NOMO-1 (cell line): ENCODE data around the gene SERPINB12.

Source experiments
- DNase-seq, 2 experiments: peaks; one replicate each; lab custom pipeline; 2025; ENCODE audit not compliant: unreplicated experiment in 2 of 2; lab: John Stamatoyannopoulos, UW

The SERPINB12 gene

GRCh38 chr18:63545000-63545399, 2.8 kb downstream of the SERPINB12 start:
- DNase-seq: no peak

DNA sequence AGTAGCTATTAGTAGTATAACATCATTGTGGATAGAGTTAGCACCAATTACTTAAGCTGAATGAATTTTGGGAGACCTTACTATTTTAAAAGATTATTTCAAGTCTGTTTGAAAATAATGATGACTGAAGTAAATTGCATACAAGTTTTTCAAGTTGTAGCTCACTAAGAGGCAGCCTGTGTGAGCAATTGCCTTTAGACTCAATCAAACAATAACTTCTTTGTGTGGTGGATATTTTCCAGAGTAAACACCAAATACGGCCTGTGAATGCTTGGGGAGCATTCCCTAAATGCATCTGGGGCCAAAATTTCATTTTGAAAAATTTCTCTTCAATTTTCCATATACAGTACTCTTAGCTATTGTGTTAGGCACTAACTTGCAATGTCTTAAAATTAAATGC, 7.9 kb downstream of the SERPINB12 start:
- DNase-seq: no peak

DNA sequence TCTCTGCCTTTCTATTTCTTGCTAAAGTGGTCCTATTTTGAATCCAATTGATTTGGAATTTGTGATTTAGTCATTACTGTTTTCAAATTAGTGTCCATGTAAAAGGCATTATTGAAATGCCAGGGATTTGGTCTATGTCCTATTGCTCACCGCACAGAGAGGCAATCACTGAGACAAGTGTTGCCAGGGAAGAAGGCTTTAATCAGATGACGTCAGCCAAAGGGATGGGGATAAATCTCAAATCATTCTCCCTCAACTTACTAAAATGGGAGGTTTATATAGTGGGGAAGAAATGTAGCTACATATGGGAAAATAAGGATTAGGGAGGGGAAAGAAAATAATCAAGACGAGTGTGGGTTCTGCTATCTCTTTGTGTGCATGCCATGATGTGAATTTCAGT, 9.6 kb downstream of the SERPINB12 start:
- no peak for DNase-seq

- DNase-seq: no peak
Measured at GRCh38 chr18:63552581-63552980, 10.4 kb downstream of the SERPINB12 start.

DNA sequence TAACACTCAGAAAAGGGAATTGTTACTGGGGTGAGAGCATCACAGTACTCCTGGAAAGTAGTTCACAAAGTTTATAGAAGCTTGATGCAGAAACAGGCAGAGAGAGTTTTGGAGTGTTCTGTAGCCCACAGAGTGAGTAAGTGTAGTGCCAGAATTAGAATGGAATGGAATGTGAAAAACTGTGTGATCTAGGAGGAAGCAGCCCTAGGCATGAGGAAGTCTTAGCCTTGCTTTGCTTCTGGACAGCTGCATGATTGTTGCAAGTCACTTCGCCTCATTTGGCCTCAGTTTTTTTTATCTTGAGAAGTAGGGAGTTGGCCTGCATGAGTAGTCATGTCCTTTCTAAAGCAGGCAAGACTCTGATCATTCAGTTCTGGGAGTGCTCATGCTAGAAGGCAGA, 10.9 kb downstream of the SERPINB12 start:
- DNase-seq: peak; percentile 83 to 89

DNA sequence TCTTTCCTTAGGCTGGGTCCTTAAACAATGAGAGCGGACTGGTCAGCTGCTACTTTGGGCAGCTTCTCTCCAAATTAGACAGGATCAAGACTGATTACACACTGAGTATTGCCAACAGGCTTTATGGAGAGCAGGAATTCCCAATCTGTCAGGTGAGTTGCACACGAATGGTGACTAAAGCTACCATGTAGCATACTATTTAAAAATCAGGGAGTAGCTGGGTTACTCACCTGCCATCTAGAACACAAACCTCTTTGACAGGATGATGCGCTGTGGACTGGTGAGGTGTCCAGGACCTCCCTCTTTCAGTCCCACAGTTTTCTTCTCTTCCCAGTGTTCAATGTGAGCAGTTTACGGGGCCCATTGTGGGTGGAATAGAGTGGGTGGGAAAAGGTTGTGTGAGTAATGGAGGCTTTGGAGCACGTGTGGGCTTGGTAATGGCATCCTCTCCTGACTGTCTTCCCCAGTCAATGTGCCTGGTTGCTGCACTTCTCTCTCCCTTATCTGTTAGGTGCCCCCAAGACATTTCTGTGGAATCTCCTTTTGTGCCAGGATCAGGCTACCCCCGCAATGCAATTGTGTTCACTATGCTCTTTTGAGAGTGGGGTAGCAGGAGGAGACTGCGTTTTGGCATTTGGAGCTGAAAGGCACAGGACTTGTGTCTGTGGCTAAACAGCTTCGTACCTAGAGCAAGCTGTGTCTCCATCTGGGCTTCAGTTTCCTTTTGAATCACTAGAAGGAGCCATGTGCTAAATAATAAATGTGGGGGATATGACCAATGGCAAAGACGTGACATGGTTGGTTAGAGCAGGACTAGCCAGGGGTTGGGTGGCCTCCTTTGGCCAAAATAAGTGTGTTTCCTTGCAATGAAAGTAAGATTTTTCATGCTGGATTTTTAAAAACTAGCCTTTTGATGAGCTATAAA, 17.7 kb downstream of the SERPINB12 start:
- DNase-seq: no peak

- DNase-seq: peak; percentile 54 to 69
Measured at GRCh38 chr18:63562284-63562683, 20.1 kb downstream of the SERPINB12 start.

- no peak for DNase-seq
Measured at GRCh38 chr18:63564021-63564420, 21.9 kb downstream of the SERPINB12 start.

GRCh38 chr18:63564561-63564960, 22.4 kb downstream of the SERPINB12 start:
- no peak for DNase-seq

DNA sequence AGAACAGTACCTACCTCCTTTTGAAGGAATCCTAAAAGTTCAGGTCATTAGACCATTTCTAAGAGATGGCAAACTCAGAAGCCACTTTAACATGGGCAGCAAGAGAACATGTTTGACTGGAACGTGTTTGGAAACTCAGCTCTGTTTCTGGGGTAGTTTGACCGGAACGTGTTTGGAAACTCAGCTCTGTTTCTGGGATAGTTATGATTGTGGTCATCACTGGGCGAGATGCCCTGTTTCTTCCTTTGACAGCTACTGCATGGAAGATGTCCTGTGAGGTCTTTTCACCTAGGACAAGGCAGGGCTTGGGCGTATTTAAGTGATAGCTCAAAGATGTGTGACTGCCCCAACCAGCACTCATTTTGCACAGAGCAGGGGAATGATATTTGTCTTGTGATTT, 25.1 kb downstream of the SERPINB12 start:
- no peak for DNase-seq

GRCh38 chr18:63567825-63568224, 25.7 kb downstream of the SERPINB12 start:
- DNase-seq: no peak

DNA sequence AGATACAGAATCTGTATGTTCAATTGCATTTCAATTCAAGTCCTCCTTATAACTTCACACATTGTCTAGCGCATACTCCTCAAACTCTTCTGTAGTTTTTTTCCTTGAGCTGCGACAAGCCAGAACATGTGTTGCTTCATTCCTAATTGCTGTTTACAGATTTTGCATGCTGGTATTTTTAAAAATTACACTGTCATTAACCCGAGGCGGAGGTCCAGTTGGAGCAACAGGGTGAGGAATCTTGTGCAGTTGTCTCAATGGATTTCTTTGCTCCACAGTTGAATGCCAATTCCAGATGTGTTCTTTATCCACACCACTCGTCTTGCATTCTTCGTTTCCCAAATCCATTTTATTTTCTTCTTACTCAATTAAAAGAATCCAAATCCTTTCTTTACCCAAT, 28.6 kb downstream of the SERPINB12 start:
- no peak for DNase-seq

- peak in 1 of 2 experiments; percentile 21 for DNase-seq
Measured at GRCh38 chr18:63575681-63576080, 33.5 kb downstream of the SERPINB12 start.

DNA sequence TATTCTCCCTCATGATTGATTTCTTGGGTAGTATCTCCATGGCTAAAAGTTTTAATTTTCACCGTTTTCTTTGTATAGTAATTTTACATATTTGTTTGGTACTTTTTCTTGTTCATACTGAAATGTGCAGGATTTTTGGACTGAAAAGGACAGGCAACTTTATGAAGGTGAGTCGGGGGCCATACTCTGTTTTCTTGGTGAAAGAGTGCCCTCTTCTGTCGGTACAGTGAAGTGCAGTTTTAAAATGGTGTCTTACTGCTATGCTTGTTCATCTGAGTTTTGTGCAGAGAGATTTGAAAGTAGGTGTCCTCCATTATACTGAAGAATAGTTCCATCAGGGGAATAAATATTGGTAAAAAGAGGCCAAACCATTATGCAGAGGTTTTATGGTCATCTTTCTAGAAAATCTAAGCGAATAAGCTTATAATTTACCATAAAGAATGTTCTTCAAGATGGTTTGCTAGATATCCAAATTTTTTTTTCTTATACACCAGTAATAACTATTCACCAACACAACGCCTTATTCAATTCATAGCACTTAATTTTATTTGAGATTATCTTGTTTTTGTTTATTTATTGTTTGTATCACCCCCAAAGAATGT, 36.3 kb downstream of the SERPINB12 start:
- peak; percentile 24 to 57 for DNase-seq

DNA sequence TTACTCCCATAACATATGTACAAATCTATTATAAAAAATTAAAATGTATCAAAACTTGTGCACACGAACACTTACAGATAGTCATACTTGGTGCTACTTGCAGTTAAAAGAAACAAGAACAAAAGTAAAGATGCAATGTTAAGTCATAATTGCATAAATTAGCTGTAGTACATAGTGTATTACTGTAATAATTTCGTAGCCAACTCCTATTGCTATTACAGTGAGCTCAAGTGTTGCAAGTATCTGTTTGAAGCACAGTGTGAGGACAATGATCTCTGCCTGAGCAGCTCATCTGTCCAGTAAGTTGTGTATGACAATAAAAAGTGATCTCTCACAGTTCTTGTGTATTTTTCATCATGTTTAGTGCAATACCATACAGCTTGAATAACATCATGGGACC, 37.4 kb downstream of the SERPINB12 start:
- DNase-seq: peak; percentile 46 to 74

- DNase-seq: peak in 1 of 2 experiments; percentile 8
Measured at GRCh38 chr18:63585988-63586387, 43.8 kb downstream of the SERPINB12 start.

- no peak for DNase-seq
Measured at GRCh38 chr18:63586431-63586830, 44.3 kb downstream of the SERPINB12 start.

- no peak for DNase-seq
Measured at GRCh38 chr18:63586966-63587365, 44.8 kb downstream of the SERPINB12 start, which contains the start of gene SERPINB13. Gene SERPINB13, plus strand, starts transcription at chr18:63587343. Its CDS starts 1,325 bp downstream, at chr18:63588668.

DNA sequence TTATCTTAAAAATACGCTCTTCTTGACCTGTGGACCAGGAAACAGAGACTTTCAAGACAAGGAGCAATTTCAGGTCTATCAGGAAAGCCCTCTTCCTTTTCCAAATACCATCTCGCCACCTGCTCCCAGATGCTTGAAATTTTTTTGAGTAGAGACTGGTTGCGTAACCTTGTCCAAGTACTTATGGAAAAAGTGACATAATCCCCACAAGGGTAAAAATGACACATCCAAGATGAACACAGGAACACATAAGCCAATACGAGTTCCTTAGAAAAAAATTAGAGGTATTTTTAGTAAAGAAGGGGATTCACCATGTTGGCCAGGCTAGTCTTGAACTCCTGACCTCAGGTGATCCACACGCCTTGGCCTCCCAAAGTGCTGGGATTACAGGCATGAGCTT, 46.7 kb downstream of the SERPINB12 start:
- DNase-seq: no peak

DNA sequence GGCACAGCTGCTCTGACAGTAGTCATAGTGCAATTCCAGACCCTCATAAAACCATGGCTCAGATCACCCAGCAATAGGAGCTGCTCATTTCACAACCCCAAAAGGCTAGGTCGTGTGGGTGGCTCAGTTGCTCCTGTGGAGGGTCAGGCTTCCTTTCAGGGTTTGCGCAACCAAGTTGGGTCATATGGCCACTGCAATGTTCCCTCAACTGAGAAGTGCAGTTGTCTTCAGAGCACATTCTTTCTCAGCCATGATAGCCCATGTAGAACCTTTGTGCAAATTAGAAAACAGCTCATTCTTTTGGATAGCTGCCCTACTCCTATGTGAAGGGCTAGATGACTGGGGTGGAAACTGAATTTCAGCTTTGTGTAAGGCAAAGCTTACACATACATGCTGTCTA, 48.2 kb downstream of the SERPINB12 start:
- peak; percentile 93 to 94 for DNase-seq

- DNase-seq: no peak
Measured at GRCh38 chr18:63590966-63591695, 49.0 kb downstream of the SERPINB12 start.
